Epithelial cell of proximal tubule (primary cell): ENCODE results near the gene RBP2. TPM values are rescaled to one million over a fixed set of nuclear protein-coding genes. Genes with fewer than 3 reads are reported as not detected.

Source experiments
- DNase-seq: peaks from one replicate; pipeline ENCODE4 v3.0.0-alpha.2; 2011; ENCODE audit warnings: low read depth
- H3K4me3 ChIP-seq: 2 replicates; pipeline ENCODE4 v1.5.1; 2011; ENCODE audit warnings: low read depth, mild to moderate bottlenecking, low read length
- total RNA-seq: library from RNA; depleted of rRNA; stranded (reverse); fragments of >200 nt; gene quantifications from 2 replicates; pipeline ENCODE4 v1.2.3, GENCODE V29; 2015
- TF ChIP-seq, protein P1 (sequence below): conservative IDR thresholded peaks from 2 replicates; pipeline ENCODE4 v1.5.1; 2012; ENCODE audit warnings: low read depth, mild to moderate bottlenecking, low read length

Gene RBP2
- total RNA-seq, 1 donor from 2014 or later = not detected

DNA sequence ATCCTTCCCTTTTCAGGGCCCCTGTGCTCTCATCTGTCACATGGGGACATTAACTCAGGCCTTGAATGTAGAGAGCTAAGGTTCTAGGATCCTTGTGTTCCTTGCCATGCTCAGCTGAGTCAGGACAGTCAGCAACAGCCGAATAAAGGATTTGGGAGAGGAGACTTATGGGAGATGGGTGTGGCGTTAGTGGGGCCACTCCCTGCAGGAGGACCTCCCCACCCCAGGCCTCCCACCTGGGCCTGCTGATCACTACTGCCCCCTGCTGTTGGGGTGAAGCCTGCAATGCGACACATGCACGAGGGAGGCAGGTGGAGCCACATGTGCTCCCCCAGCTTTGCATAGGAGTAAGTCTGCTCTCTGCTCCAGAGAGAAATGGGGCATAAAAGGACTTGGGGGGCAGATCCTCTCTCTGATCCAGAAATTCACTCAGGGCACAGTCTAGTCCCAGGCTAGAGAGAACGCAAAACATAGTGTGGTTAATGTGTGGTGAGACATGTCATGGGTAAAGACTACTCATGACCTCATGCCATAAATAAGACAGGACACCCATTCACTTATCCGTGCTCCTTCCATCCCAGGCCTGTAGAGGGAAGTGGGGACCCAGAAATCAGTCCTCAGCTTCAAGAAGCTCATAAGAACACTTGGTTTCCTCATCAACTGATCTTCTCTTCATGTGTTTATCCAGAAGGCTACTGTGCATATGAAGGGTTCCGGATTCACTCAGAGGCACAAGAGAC is 43.9 kb upstream of the RBP2 start:
- no peak overlapping the region for H3K4me3 ChIP-seq
- TF ChIP-seq, protein P1, sequence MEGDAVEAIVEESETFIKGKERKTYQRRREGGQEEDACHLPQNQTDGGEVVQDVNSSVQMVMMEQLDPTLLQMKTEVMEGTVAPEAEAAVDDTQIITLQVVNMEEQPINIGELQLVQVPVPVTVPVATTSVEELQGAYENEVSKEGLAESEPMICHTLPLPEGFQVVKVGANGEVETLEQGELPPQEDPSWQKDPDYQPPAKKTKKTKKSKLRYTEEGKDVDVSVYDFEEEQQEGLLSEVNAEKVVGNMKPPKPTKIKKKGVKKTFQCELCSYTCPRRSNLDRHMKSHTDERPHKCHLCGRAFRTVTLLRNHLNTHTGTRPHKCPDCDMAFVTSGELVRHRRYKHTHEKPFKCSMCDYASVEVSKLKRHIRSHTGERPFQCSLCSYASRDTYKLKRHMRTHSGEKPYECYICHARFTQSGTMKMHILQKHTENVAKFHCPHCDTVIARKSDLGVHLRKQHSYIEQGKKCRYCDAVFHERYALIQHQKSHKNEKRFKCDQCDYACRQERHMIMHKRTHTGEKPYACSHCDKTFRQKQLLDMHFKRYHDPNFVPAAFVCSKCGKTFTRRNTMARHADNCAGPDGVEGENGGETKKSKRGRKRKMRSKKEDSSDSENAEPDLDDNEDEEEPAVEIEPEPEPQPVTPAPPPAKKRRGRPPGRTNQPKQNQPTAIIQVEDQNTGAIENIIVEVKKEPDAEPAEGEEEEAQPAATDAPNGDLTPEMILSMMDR = peak; percentile 57
- DNase-seq = no peak

DNA sequence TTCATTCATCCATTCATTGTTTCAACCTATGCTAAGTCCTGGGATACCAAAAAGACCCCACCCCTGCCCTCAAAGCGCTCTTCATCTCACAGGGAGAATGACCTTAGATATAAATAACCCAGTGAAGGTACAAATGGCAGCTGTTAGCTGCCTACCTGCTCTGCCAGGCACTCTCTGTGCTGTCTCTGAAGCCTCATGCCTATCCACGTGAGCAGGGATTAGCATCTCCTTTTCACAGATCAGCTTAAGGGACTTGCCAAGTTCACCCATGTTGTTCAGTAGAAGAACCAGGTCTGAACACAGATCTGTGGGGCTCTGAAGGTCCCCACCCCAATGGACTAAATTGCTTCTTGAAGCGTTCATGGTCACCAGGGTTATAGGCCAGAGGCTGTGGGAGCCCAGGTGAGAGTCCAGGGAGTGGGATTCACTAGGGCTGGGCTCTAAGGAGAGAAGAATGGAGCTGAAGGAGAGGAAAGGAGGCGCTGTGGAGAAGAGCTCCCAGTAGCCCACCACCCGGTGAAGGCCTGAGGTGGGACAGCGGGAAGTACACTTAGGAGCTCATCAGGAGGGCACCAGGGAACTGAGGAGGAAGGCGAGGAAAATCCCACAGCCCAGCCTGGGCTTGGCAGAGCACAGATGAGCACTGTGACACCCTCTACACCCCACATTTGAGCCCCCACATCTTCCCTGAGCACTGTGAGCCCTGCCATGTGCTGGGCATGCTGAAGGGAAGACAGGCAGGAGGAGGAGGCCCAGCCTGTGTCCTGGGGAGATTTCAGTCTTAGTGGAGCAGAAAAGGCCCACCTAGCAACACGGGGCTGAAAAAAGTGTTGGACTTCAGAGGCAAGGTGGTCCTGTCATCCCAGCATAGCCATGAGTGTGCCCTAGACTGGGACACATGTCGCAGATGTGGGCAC is 42.9 kb upstream of the RBP2 start:
- DNase-seq = no peak
- TF ChIP-seq, protein P1 = no peak
- no peak overlapping the region for H3K4me3 ChIP-seq

DNA sequence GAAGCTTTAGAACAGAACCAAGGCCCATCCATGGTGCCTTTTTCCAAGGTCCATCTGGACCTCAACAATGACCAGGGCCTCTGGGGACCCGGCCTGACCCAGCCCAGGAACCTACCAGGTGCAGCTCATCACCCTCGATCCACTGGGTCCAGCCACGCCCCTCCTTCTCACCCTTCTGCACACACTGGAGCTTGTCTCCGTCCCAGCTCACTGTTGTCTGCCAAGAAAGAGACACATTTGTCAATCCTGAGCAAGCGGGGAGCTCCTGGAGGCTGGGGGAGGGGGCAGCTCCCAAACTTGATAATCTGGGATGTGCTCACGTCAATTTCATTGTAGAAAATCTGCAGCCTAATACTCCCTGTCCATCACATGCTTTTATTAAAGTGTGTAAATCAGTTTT is 42.0 kb upstream of the RBP2 start:
- TF ChIP-seq, protein P1 = no peak
- H3K4me3 ChIP-seq = no peak overlapping the region
- DNase-seq = no peak

DNA sequence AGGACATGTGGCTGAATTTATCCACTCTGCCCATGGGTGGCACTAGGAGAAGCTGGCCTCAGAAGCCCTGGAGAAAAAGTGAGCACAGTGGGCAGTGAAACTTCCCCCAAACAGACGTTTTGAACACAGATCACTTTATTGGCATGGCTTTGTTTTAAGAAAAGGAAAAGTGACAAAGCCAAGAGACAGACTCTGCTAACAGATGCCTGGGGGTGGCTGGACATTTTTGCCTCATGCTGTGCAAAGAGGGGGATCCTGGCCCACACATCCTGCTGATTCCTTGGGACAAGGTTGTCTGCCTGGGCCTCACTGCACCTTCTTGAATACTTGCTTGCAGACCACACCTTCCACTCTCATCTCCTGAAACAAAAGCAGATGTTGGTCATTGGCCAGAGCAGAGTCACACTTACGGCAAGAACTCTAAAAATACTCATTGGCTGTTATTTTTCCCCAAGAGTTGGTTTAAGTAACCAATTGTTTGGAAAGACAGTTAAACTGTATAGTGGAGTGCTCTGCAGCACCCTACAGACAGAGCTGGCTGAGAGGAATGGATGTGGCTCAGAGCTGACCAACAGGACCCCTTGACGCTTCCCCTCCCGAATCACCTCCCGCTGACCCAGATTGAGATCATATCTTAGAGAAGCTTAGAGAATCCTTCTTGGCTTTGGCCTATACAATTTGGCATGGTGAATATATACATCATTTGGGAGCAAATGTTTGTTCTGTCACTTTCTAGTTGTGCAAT is 41.2 kb upstream of the RBP2 start:
- no peak overlapping the region for H3K4me3 ChIP-seq
- DNase-seq = no peak
- TF ChIP-seq, protein P1 = no peak

DNA sequence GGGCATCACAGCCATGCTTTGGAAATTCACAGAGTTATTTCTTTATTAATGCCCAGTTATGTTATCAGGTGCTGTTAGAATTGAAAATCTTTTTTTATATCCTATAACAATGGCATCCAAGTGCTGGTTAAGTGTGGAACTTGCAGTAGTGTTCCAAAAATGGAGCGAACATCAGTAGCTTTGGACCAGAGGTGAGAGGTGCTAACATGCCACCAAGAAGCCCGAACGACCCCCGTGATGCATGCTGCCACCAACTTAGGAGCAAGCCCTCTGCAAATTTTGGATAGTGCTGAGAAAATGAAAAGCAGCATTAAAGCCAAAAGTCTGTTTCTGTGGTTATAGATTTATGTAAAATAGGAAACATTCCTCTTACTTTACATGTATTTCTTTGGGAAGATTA is 38.4 kb upstream of the RBP2 start:
- TF ChIP-seq, protein P1 = no peak
- DNase-seq = no peak
- H3K4me3 ChIP-seq = no peak overlapping the region

DNA sequence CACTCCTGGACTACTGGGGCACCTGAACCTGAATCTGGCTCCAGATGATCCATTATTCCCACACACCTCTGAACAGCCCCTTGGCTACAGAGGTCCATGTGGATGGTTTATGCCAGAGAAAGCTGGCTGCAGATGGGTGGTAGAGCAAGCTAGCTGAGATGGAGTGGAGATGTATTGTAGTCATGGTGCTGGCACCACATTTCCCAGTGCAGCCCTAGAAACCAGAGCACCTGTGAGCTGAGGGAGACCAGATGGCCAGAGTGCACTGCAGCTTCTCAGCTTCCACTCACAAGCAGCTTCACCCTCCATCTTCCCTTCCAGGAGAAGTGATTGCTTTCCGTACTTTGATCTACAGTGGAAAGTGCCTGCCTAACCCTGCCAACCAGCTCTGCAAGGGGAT is 33.3 kb upstream of the RBP2 start:
- H3K4me3 ChIP-seq = no peak overlapping the region
- no peak for DNase-seq
- TF ChIP-seq, protein P1 = no peak
